Activated CD4-positive, alpha-beta T cell treated with anti-CD3 and anti-CD28 coated beads, Interleukin-2, Interleukin-6, amounts not matched to agents 100 ng/mL and 50 ng/mL, durations not matched to agents 16 hours and 8 hours (primary cell): ENCODE results near the gene TPGS1.
"Not testable (repeated sequence)": the region's sequence is repeated elsewhere in the genome, so short reads cannot be mapped to it uniquely, and the experiment has no call there.

Experiments used
- DNase-seq: peaks from one replicate; pipeline ENCODE4 v3.0.0-alpha.2; 2020

The TPGS1 gene

GRCh38 chr19:478236-478903 is 28.9 kb upstream of the TPGS1 start:
- no peak for DNase-seq

- no peak for DNase-seq
These were observed 28.3 kb upstream of the TPGS1 start for GRCh38 chr19:478976-479375.

GRCh38 chr19:480016-480855 is 27.1 kb upstream of the TPGS1 start:
- no peak for DNase-seq

- not testable (repeated sequence) for DNase-seq
These were observed 26.2 kb upstream of the TPGS1 start for GRCh38 chr19:481100-481499.

GRCh38 chr19:482186-483041 is 24.9 kb upstream of the TPGS1 start:
- DNase-seq: no peak

- no peak for DNase-seq
These were observed 23.8 kb upstream of the TPGS1 start for GRCh38 chr19:483332-484072.

- DNase-seq: no peak
These were observed 22.8 kb upstream of the TPGS1 start for GRCh38 chr19:484494-484893.

GRCh38 chr19:485077-485476 is 22.2 kb upstream of the TPGS1 start:
- DNase-seq: no peak

GRCh38 chr19:485583-486236 is 21.6 kb upstream of the TPGS1 start:
- no peak for DNase-seq

- DNase-seq: peak; percentile 95
These were observed 18.5 kb upstream of the TPGS1 start for GRCh38 chr19:488505-489417.

- DNase-seq: no peak
These were observed 17.7 kb upstream of the TPGS1 start for GRCh38 chr19:489418-490196.

- peak; percentile 33 for DNase-seq
These were observed 16.1 kb upstream of the TPGS1 start for GRCh38 chr19:491146-491741.

- peak; percentile 42 for DNase-seq
These were observed 15.2 kb upstream of the TPGS1 start for GRCh38 chr19:492091-492531.

GRCh38 chr19:493391-494170 is 13.7 kb upstream of the TPGS1 start:
- no peak for DNase-seq

- no peak for DNase-seq
These were observed 12.9 kb upstream of the TPGS1 start for GRCh38 chr19:494171-495080.

- DNase-seq: no peak
These were observed 12.3 kb upstream of the TPGS1 start for GRCh38 chr19:495081-495401.

GRCh38 chr19:495402-496111 is 11.7 kb upstream of the TPGS1 start:
- peak; percentile 68 for DNase-seq
